NB4 (cell line): ENCODE results near the gene PTPN23.

ENCODE experiments used
- CTCF ChIP-seq: IDR thresholded peaks from one replicate; pipeline ENCODE4 v1.5.1; 2012; ENCODE audit warnings: low read depth, low read length
- MAX ChIP-seq: IDR thresholded peaks from 2 replicates; pipeline ENCODE4 v1.6.1; 2011; ENCODE audit warnings: low read depth, low read length
- MYC ChIP-seq: IDR thresholded peaks from 2 replicates; pipeline ENCODE4 v1.6.1; 2011; ENCODE audit warnings: low read depth, low read length
- POLR2A ChIP-seq: IDR thresholded peaks from 2 replicates; pipeline ENCODE4 v1.6.1; 2011; ENCODE audit warnings: mild to moderate bottlenecking; ENCODE audit not compliant: insufficient read length; ENCODE audit errors: extremely low read depth

GRCh38 chr3:47356201-47356600, 24.6 kb upstream of the PTPN23 start:
- TF ChIP-seq MYC (no peak), CTCF (no peak), MAX (no peak), POLR2A (no peak)
